ENCODE data around the gene PERM1. TPM values are rescaled to one million over a fixed set of nuclear protein-coding genes. Genes with fewer than 3 reads are reported as not detected.
A peak's percentile ranks its signal among the peaks of the same experiment; 100 is the strongest.

PERM1 gene
- total RNA-seq, 4 donors from 2014 or later: 0.11 to 0.50 (median 0.30) TPM

DNA sequence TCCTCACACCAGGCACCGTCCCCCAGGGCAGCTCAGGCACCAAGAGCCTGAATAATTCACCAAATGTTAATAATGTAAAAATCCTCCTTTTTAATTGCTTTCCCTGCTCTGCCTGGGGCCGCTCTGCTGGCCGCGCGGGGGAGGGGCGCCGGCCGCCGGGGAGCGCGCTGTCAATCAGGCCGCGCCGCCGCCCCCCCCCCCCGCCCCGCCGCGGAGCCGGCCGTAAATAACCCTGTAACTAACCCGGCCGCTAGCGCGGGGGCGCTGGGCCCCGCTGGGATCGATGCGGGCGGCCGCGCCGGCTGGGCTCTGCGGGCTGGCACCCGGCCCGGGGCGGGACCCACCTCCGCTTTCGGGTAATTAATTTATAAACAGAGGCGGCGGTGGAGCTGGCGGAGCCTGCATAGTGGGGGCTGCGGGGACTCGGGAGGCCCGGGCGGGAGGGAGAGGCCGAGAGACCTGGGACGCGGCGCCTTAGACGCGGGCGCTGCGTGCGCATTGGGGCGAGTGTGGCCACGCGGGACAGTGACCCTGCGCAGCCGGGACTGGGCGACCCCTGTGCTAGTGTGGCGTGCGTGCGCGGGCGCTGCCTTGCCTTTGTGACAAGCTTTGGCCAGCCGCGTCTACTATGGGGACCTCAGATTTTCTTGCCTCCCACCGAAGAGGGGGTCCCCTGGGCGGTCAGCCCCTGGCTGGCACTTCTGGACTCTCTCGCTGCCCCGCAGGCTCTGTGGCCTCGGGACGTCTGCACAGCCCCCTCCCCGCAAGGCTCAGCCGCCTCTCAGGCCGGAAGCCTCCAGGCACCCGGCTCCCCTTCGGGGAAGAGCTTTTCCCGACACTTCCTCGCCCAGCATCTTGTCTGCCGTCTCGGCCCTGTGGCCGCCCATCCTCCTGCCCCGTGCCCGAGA, 41.5 kb downstream of the PERM1 start:
- no peaks in the 10 kb centered on the region for H3K9me3 ChIP-seq
- DNase-seq (ENCODE audit: extremely low spot score): no peak
- intact Hi-C loops (cut with DNase I): no loop called here
- WGBS: under 1% methylated on average over 18 of the region's 86 CpGs
- H3K27ac ChIP-seq (replicated peaks in 1 of 4): peak overlapping the region; percentile 58 to 78 (median 68)
- H3K4me1 ChIP-seq: peaks cover 40 to 68% (median 60%) of the 10 kb centered on the region in 4 donors
- H3K36me3 ChIP-seq: peaks cover 0 to 11% (median 10%) of the 10 kb centered on the region in 4 donors
- TF ChIP-seq POLR2AphosphoS5 (IDR thresholded peaks at IDR 0.05) (peak in 1 of 2 donors; percentile 5), CTCF (IDR thresholded peaks at IDR 0.05) (peak in 2 of 3 experiments; percentile 7 to 27), EP300 (IDR thresholded peaks at IDR 0.05) (no peak)
- H3K4me3 ChIP-seq: peak overlapping the region; percentile 48 to 61 (median 50)
- H3K27me3 ChIP-seq: peaks cover 10 to 86% (median 39%) of the 10 kb centered on the region in 4 donors

GRCh38 chr1:939511-940106, 42.3 kb downstream of the PERM1 start:
- intact Hi-C loops (cut with DNase I): loop anchor here (5.0 kb wide), 1 partner anchor 37 kb away; no protein-coding TSS in a partner anchor
- DNase-seq (ENCODE audit: extremely low spot score): no peak
- Histone ChIP-seq H3K4me1 (peaks cover 40 to 69% (median 63%) of the 10 kb centered on the region in 4 donors), H3K36me3 (peaks cover 0 to 4% (median 2%) of the 10 kb centered on the region in 4 donors), H3K27me3 (peaks cover 10 to 93% (median 45%) of the 10 kb centered on the region in 4 donors), H3K27ac (replicated peaks in 1 of 4) (peak overlapping the region; percentile 52 to 74 (median 60)), H3K4me3 (peak overlapping the region; percentile 48 to 61 (median 50)), H3K9me3 (no peaks in the 10 kb centered on the region)
- 13% methylated on average over 13 of the region's 21 CpGs for WGBS
- TF ChIP-seq EP300 (IDR thresholded peaks at IDR 0.05): no peak
- no peak for TF ChIP-seq POLR2AphosphoS5 (IDR thresholded peaks at IDR 0.05)
- TF ChIP-seq CTCF (IDR thresholded peaks at IDR 0.05): no peak
- no peak for TF ChIP-seq POLR2A (IDR thresholded peaks at IDR 0.05; ENCODE audit: low read depth)

- H3K9me3 ChIP-seq: no peaks in the 10 kb centered on the region
- H3K36me3 ChIP-seq: no peaks in the 10 kb centered on the region
- no peak for DNase-seq (ENCODE audit: extremely low spot score)
- peaks cover 40 to 66% (median 61%) of the 10 kb centered on the region in 4 donors for H3K4me1 ChIP-seq
- peaks cover 10 to 92% (median 45%) of the 10 kb centered on the region in 4 donors for H3K27me3 ChIP-seq
- TF ChIP-seq EP300 (IDR thresholded peaks at IDR 0.05): no peak
- TF ChIP-seq POLR2AphosphoS5 (IDR thresholded peaks at IDR 0.05): no peak
- no peak for TF ChIP-seq POLR2A (IDR thresholded peaks at IDR 0.05; ENCODE audit: low read depth)
- TF ChIP-seq CTCF (IDR thresholded peaks at IDR 0.05): no peak
- WGBS: 82% methylated on average over 29 of the region's 30 CpGs
- peak overlapping the region in 1 of 4 donors; percentile 52 for H3K27ac ChIP-seq (replicated peaks in 1 of 4)
- no peak overlapping the region for H3K4me3 ChIP-seq
- intact Hi-C loops (cut with DNase I): loop anchor here (5.0 kb wide), 1 partner anchor 37 kb away; no protein-coding TSS in a partner anchor
These were observed 43.0 kb downstream of the PERM1 start for GRCh38 chr1:938711-939489.

GRCh38 chr1:938088-938683, 43.7 kb downstream of the PERM1 start:
- peaks cover 10 to 92% (median 46%) of the 10 kb centered on the region in 4 donors for H3K27me3 ChIP-seq
- 74% methylated on average over 12 of the region's 15 CpGs for WGBS
- no peaks in the 10 kb centered on the region for H3K36me3 ChIP-seq
- intact Hi-C loops (cut with DNase I): loop anchor here (5.0 kb wide), 1 partner anchor 36 kb away; no protein-coding TSS in a partner anchor
- H3K4me1 ChIP-seq: peaks cover 40 to 59% (median 54%) of the 10 kb centered on the region in 4 donors
- no peaks in the 10 kb centered on the region for H3K9me3 ChIP-seq
- H3K4me3 ChIP-seq: no peak overlapping the region
- no peak for DNase-seq (ENCODE audit: extremely low spot score)
- no peak overlapping the region for H3K27ac ChIP-seq (replicated peaks in 1 of 4)
- TF ChIP-seq CTCF (IDR thresholded peaks at IDR 0.05) (peak; percentile 18 to 45 (median 25)), EP300 (IDR thresholded peaks at IDR 0.05) (no peak)

Data from esophagus muscularis mucosa (tissue), 4 donors.